Measurements from ENCODE around the gene FAM162B. TPM values are rescaled to one million over a fixed set of nuclear protein-coding genes. Genes with fewer than 3 reads are reported as not detected.
"Not testable (repeated sequence)": the region's sequence is repeated elsewhere in the genome, so short reads cannot be mapped to it uniquely, and the experiment has no call there.

Gene FAM162B
- total and polyA plus RNA-seq, 2 donors (not counting 1 experiment from before 2014, with no cell fraction given), result 16.2 to 35.0 TPM

- Histone ChIP-seq H3K36me3 (ENCODE audit: control insufficient read depth, insufficient read depth, low read length) (no peaks in the 10 kb centered on the region), H3K4me3 (replicated peaks in 1 of 4; ENCODE audit: control extremely low read depth in 1 of 4, insufficient read depth in 1 of 4, low read depth in 3 of 4, low read length in 4 of 4) (no peak overlapping the region), H3K27ac (ENCODE audit: insufficient read depth, low read length) (no peak overlapping the region), H3K4me1 (ENCODE audit: control insufficient read depth, extremely low read depth, insufficient read depth, low read length) (no peaks in the 10 kb centered on the region), H3K79me2 (ENCODE audit: control insufficient read depth, insufficient read depth, low read length) (no peaks in the 10 kb centered on the region), H3K9me3 (ENCODE audit: control insufficient read depth, insufficient read depth, low read depth, low read length) (no peaks in the 10 kb centered on the region), H2AFZ (ENCODE audit: low read length) (no peak overlapping the region), H4K20me1 (ENCODE audit: control insufficient read depth, extremely low read depth, insufficient read depth, low read length) (no peaks in the 10 kb centered on the region), H3K4me2 (ENCODE audit: extremely low read depth, insufficient read depth, low read length) (no peak overlapping the region), H3K9ac (ENCODE audit: insufficient read depth, low read length) (no peak overlapping the region), H3K27me3 (ENCODE audit: control insufficient read depth, insufficient read depth, low read length) (no peaks in the 10 kb centered on the region)
- peak in 1 of 2 donors; percentile 0 for DNase-seq (ENCODE audit: low read depth in 2 of 2)
- TF ChIP-seq EZH2 (IDR thresholded peaks at IDR 0.05; ENCODE audit: low read length, missing control alignments) (no peak), CTCF (conservative IDR thresholded peaks at IDR 0.05 in 1 of 2, IDR thresholded peaks at IDR 0.05 in 1 of 2; ENCODE audit: low read depth in 1 of 2, low read length in 2 of 2) (no peak)
Observed at GRCh38 chr6:116714296-116714695, 51.2 kb downstream of the FAM162B start.

GRCh38 chr6:116705917-116706316 lies 59.6 kb downstream of the FAM162B start:
- no peak overlapping the region for H3K4me2 ChIP-seq (ENCODE audit: extremely low read depth, insufficient read depth, low read length)

GRCh38 chr6:116703888-116704287 lies 61.6 kb downstream of the FAM162B start:
- not testable (repeated sequence) for H3K9ac ChIP-seq (ENCODE audit: insufficient read depth, low read length); H3K27ac ChIP-seq (ENCODE audit: insufficient read depth, low read length); H4K20me1 ChIP-seq (ENCODE audit: control insufficient read depth, extremely low read depth, insufficient read depth, low read length); H3K4me1 ChIP-seq (ENCODE audit: control insufficient read depth, extremely low read depth, insufficient read depth, low read length); DNase-seq (ENCODE audit: low read depth in 2 of 2); H2AFZ ChIP-seq (ENCODE audit: low read length); H3K36me3 ChIP-seq (ENCODE audit: control insufficient read depth, insufficient read depth, low read length); H3K9me3 ChIP-seq (ENCODE audit: control insufficient read depth, insufficient read depth, low read depth, low read length); H3K27me3 ChIP-seq (ENCODE audit: control insufficient read depth, insufficient read depth, low read length); H3K4me3 ChIP-seq (replicated peaks in 1 of 4; ENCODE audit: control extremely low read depth in 1 of 4, insufficient read depth in 1 of 4, low read depth in 3 of 4, low read length in 4 of 4); H3K4me2 ChIP-seq (ENCODE audit: extremely low read depth, insufficient read depth, low read length); H3K79me2 ChIP-seq (ENCODE audit: control insufficient read depth, insufficient read depth, low read length)

More at GRCh38 chr6:116705917-116706316, 59.6 kb downstream of the FAM162B start:
- Histone ChIP-seq H3K36me3 (ENCODE audit: control insufficient read depth, insufficient read depth, low read length) (no peaks in the 10 kb centered on the region), H3K4me1 (ENCODE audit: control insufficient read depth, extremely low read depth, insufficient read depth, low read length) (no peaks in the 10 kb centered on the region), H3K79me2 (ENCODE audit: control insufficient read depth, insufficient read depth, low read length) (no peaks in the 10 kb centered on the region), H4K20me1 (ENCODE audit: control insufficient read depth, extremely low read depth, insufficient read depth, low read length) (no peaks in the 10 kb centered on the region), H3K27ac (ENCODE audit: insufficient read depth, low read length) (no peak overlapping the region), H2AFZ (ENCODE audit: low read length) (no peak overlapping the region), H3K27me3 (ENCODE audit: control insufficient read depth, insufficient read depth, low read length) (no peaks in the 10 kb centered on the region), H3K9ac (ENCODE audit: insufficient read depth, low read length) (no peak overlapping the region), H3K4me3 (replicated peaks in 1 of 4; ENCODE audit: control extremely low read depth in 1 of 4, insufficient read depth in 1 of 4, low read depth in 3 of 4, low read length in 4 of 4) (no peak overlapping the region), H3K9me3 (ENCODE audit: control insufficient read depth, insufficient read depth, low read depth, low read length) (no peaks in the 10 kb centered on the region)
- TF ChIP-seq CTCF (conservative IDR thresholded peaks at IDR 0.05 in 1 of 2, IDR thresholded peaks at IDR 0.05 in 1 of 2; ENCODE audit: low read depth in 1 of 2, low read length in 2 of 2), result no peak
- TF ChIP-seq EZH2 (IDR thresholded peaks at IDR 0.05; ENCODE audit: low read length, missing control alignments), result no peak
- DNase-seq (ENCODE audit: low read depth in 2 of 2), result no peak

Other genes with a start within 250 kb of the FAM162B start
- gene TRAPPC3L, start 220.0 kb downstream of the FAM162B start, total RNA-seq, result under 0.01 TPM in 2 replicates
- 0.02 and 0.05 TPM in 2 replicates for gene TRAPPC3L, start 220.0 kb downstream of the FAM162B start, polyA plus RNA-seq
- gene CALHM4, start 212.0 kb downstream of the FAM162B start, total RNA-seq, result not detected in 2 replicates
- not detected in 2 replicates for gene CALHM4, start 212.0 kb downstream of the FAM162B start, polyA plus RNA-seq
- gene RWDD1, start 194.2 kb downstream of the FAM162B start, total RNA-seq, result 21.1 and 22.8 TPM in 2 replicates
- gene RWDD1, start 194.2 kb downstream of the FAM162B start, polyA plus RNA-seq, result 53.8 and 60.3 TPM in 2 replicates
- gene RSPH4A, start 149.2 kb downstream of the FAM162B start, total RNA-seq, result under 0.01 and 0.17 TPM in 2 replicates
- gene RSPH4A, start 149.2 kb downstream of the FAM162B start, polyA plus RNA-seq, result 0.14 and 0.18 TPM in 2 replicates
- gene ZUP1, start 97.0 kb downstream of the FAM162B start, total RNA-seq, result 16.9 and 17.0 TPM in 2 replicates
- gene ZUP1, start 97.0 kb downstream of the FAM162B start, polyA plus RNA-seq, result 6.7 and 10.0 TPM in 2 replicates
- gene KPNA5, start 84.5 kb downstream of the FAM162B start, total RNA-seq, result 10.0 and 11.6 TPM in 2 replicates
- 5.2 and 7.9 TPM in 2 replicates for gene KPNA5, start 84.5 kb downstream of the FAM162B start, polyA plus RNA-seq
- gene GPRC6A, start 63.4 kb upstream of the FAM162B start, total RNA-seq, result not detected in 2 replicates
- gene GPRC6A, start 63.4 kb upstream of the FAM162B start, polyA plus RNA-seq, result not detected in 2 replicates
- not detected in 2 replicates for gene RFX6, start 111.5 kb upstream of the FAM162B start, total RNA-seq
- gene RFX6, start 111.5 kb upstream of the FAM162B start, polyA plus RNA-seq, result not detected in 2 replicates